Glutamatergic neuron (in vitro differentiated cells): ENCODE results near the gene CCDC106. TPM values are rescaled to one million over a fixed set of nuclear protein-coding genes. Genes with fewer than 3 reads are reported as not detected.

ENCODE experiments used
- DNase-seq: peaks from one replicate; pipeline ENCODE4 v3.0.0; 2022
- H3K27ac Mint-ChIP-seq: one replicate; pipeline ENCODE4 v1.8.0; 2020; ENCODE audit warnings: mild to moderate bottlenecking, mixed read lengths, inconsistent platforms; ENCODE audit not compliant: unreplicated experiment
- H3K27me3 Mint-ChIP-seq: one replicate; pipeline ENCODE4 v1.8.0; 2020; ENCODE audit warnings: mild to moderate bottlenecking, moderate library complexity, mixed read lengths, inconsistent platforms; ENCODE audit not compliant: unreplicated experiment
- H3K36me3 Mint-ChIP-seq: one replicate; pipeline ENCODE4 v1.8.0; 2020; ENCODE audit warnings: mild to moderate bottlenecking, mixed read lengths, inconsistent platforms; ENCODE audit not compliant: unreplicated experiment
- H3K4me1 Mint-ChIP-seq: one replicate; pipeline ENCODE4 v1.8.0; 2020; ENCODE audit warnings: mild to moderate bottlenecking, low read depth, mixed read lengths, inconsistent platforms; ENCODE audit not compliant: unreplicated experiment
- H3K4me3 Mint-ChIP-seq: one replicate; pipeline ENCODE4 v1.8.0; 2020; ENCODE audit warnings: mild to moderate bottlenecking, mixed read lengths, inconsistent platforms; ENCODE audit not compliant: unreplicated experiment
- H3K9me3 Mint-ChIP-seq: one replicate; pipeline ENCODE4 v1.8.0; 2020; ENCODE audit warnings: mild to moderate bottlenecking, moderate library complexity, mixed read lengths, inconsistent platforms; ENCODE audit not compliant: unreplicated experiment
- total RNA-seq: library from RNA; stranded (reverse); fragmentation: NEBNext Ultra II Directional; extraction: Animal tissue kit (Norgen Biotek cat#: 25700); gene quantifications from one replicate; pipeline ENCODE4 v1.2.1, GENCODE V29; 2021; ENCODE audit not compliant: unreplicated experiment
- TF ChIP-seq, protein P1 (sequence below): fragments of 200-600 bp; sonication (generic); IDR thresholded peaks from one replicate; pipeline ENCODE4 v1.5.0; 2021; ENCODE audit not compliant: partially characterized antibody, unreplicated experiment

Gene CCDC106
- total RNA-seq, 1 donor from 2014 or later = 32.1 TPM

- no peak for DNase-seq
- TF ChIP-seq, protein P1, sequence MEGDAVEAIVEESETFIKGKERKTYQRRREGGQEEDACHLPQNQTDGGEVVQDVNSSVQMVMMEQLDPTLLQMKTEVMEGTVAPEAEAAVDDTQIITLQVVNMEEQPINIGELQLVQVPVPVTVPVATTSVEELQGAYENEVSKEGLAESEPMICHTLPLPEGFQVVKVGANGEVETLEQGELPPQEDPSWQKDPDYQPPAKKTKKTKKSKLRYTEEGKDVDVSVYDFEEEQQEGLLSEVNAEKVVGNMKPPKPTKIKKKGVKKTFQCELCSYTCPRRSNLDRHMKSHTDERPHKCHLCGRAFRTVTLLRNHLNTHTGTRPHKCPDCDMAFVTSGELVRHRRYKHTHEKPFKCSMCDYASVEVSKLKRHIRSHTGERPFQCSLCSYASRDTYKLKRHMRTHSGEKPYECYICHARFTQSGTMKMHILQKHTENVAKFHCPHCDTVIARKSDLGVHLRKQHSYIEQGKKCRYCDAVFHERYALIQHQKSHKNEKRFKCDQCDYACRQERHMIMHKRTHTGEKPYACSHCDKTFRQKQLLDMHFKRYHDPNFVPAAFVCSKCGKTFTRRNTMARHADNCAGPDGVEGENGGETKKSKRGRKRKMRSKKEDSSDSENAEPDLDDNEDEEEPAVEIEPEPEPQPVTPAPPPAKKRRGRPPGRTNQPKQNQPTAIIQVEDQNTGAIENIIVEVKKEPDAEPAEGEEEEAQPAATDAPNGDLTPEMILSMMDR = no peak
- H3K9me3 Mint-ChIP-seq = peaks cover 8% of the 10 kb centered on the region
- H3K4me3 Mint-ChIP-seq = no peak overlapping the region
- peaks cover 12% of the 10 kb centered on the region for H3K27me3 Mint-ChIP-seq
- H3K36me3 Mint-ChIP-seq = peaks cover 12% of the 10 kb centered on the region
- no peak overlapping the region for H3K27ac Mint-ChIP-seq
- no peaks in the 10 kb centered on the region for H3K4me1 Mint-ChIP-seq
Measured at GRCh38 chr19:55617426-55617825, 30.6 kb upstream of the CCDC106 start.

DNA sequence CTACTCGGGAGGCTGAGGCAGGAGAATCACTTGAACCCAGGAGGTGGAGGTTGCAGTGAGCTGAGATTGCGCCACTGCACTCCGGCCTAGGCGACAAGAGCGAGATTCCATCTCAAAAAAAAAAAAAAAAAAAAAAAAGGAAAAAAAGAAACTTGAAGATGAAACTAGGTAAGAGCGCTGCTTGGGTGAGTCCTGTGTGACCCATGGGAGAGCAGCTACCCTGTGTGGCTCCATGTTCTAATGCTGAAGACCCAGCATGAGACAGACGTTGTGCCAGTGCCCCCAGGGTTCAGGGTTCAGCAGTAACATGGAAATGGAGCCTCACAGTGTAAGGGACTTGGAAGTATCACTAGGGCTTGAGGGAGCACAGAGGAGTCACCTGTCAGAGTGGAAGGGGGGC is 29.6 kb upstream of the CCDC106 start:
- DNase-seq = no peak
- H3K27me3 Mint-ChIP-seq = peaks cover 7% of the 10 kb centered on the region
- no peak overlapping the region for H3K4me3 Mint-ChIP-seq
- H3K4me1 Mint-ChIP-seq = no peaks in the 10 kb centered on the region
- H3K9me3 Mint-ChIP-seq = peaks cover 11% of the 10 kb centered on the region
- H3K27ac Mint-ChIP-seq = peak overlapping the region; percentile 22
- TF ChIP-seq, protein P1 = no peak
- peaks cover 14% of the 10 kb centered on the region for H3K36me3 Mint-ChIP-seq

DNA sequence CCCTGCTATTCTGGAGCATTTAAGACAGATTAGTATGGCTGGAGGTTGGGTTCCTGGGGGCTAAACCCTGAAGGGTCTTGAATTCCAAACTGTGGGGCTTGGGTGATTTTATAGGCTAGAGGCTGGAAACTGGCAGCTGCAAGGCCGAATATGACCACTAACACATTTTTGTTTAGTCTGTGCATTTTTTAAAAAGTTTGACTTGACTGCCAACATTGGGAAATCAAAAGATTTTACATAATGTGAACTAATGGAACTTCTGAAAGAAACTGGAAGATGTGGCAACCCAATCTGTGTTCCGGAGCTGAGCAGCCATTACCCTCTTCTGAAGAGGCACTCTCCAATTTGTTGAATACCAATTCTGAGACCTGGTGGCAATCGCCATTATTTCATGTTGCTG is 28.7 kb upstream of the CCDC106 start:
- no peaks in the 10 kb centered on the region for H3K4me1 Mint-ChIP-seq
- peaks cover 17% of the 10 kb centered on the region for H3K9me3 Mint-ChIP-seq
- H3K27me3 Mint-ChIP-seq = peaks cover 11% of the 10 kb centered on the region
- H3K4me3 Mint-ChIP-seq = no peak overlapping the region
- TF ChIP-seq, protein P1 = no peak
- H3K27ac Mint-ChIP-seq = peak overlapping the region; percentile 8
- DNase-seq = no peak
- peaks cover 19% of the 10 kb centered on the region for H3K36me3 Mint-ChIP-seq

DNA sequence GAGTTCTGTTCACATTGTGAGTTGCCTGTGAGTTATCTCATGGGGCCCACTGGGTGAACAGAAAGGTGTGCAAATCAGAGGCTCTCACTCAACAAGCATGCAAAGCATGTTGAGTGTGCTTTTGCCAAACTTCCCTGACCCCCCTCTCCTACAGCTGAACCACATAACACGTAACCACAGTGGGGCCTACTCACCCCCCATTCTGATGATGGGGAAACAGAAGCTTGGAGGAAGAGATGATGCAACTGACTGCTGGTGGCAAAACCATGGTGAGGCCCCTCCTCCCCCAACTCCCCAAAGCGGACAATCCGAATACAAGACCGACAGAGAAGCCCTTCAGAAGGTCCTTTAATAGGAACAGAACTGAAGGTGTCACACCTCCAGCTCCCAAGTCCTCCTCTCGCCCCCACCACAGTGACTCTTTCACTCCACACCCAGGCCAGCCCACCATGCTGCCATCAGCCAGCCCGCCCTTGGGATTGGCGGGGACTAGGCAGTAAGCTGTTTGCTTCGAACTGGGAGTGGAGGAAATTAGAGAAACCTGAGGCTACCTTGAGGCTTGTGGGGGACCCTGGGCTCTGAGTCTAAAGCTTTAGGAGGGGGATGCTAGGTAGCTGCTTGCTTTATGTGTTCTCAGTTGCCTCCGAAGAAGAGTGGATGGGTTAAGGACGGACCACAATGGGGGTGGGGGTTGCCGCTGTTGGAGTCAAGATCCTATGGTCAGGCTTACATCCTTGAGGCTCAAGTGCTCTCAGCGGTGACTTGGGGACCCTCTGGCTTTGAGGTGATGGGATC is 27.4 kb upstream of the CCDC106 start:
- no peak for DNase-seq
- H3K9me3 Mint-ChIP-seq = peaks cover 17% of the 10 kb centered on the region
- peaks cover 11% of the 10 kb centered on the region for H3K27me3 Mint-ChIP-seq
- H3K4me1 Mint-ChIP-seq = no peaks in the 10 kb centered on the region
- peaks cover 19% of the 10 kb centered on the region for H3K36me3 Mint-ChIP-seq
- no peak overlapping the region for H3K4me3 Mint-ChIP-seq
- TF ChIP-seq, protein P1 = no peak
- H3K27ac Mint-ChIP-seq = no peak overlapping the region

DNA sequence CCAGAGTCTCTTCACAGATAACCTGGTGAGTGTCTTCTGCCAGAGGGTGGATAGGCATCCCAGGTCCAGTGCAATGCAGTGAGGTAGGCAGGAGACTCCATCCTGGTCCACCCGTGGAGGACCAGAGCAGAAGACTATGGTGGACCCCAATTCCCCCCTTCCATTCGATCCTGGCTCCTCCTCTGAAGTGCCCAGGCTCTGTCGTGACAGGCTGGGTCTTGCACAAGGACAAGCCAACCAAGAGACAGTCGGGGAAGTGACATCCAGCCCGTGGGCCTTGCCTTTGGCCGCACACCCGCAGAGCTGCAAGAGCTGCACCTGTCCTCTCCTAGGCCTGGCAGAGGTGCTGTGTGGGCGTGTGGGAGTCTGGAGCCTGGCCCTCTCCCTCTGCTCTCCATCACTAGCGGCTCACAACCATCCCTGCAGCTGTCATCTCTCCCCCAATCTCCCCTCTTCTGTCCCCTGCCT is 26.8 kb upstream of the CCDC106 start:
- no peak overlapping the region for H3K4me3 Mint-ChIP-seq
- TF ChIP-seq, protein P1 = no peak
- H3K9me3 Mint-ChIP-seq = peaks cover 17% of the 10 kb centered on the region
- no peak for DNase-seq
- H3K4me1 Mint-ChIP-seq = no peaks in the 10 kb centered on the region
- H3K36me3 Mint-ChIP-seq = peaks cover 19% of the 10 kb centered on the region
- H3K27me3 Mint-ChIP-seq = peaks cover 11% of the 10 kb centered on the region
- no peak overlapping the region for H3K27ac Mint-ChIP-seq
